GM12878 (cell line): ENCODE data around the gene MAST3. TPM values are rescaled to one million over a fixed set of nuclear protein-coding genes. Genes with fewer than 3 reads are reported as not detected.
A peak's percentile ranks its signal among the peaks of the same experiment; 100 is the strongest.

Experiments used
- ASH2L ChIP-seq: fragments of 300-600, 200-600 bp; sonication (generic); IDR thresholded peaks from 2 replicates; pipeline ENCODE4 v1.6.1; 2017; ENCODE audit warnings: low read depth, mild to moderate bottlenecking, borderline replicate concordance
- BHLHE40 ChIP-seq, 2 experiments: fragments of 450-650 bp in 1 of 2; IDR thresholded peaks; 2 replicates each; pipeline ENCODE4 v1.6.1; 2011 to 2017; ENCODE audit warnings: low read depth in 2 of 2, borderline replicate concordance in 1 of 2, improper control_type of control experiment in 1 of 2, low read length in 1 of 2, mild to moderate bottlenecking in 1 of 2
- CREM ChIP-seq: IDR thresholded peaks from 2 replicates; pipeline ENCODE4 v1.6.1; 2014; ENCODE audit warnings: antibody characterized with exemption, low read depth
- E4F1 ChIP-seq: fragments of 450-650 bp; IDR thresholded peaks from 2 replicates; pipeline ENCODE4 v1.6.1; 2018; ENCODE audit warnings: borderline replicate concordance, mild to moderate bottlenecking; ENCODE audit not compliant: partially characterized antibody
- ETV6 ChIP-seq, 2 experiments: fragments of 450-650 bp in 1 of 2; IDR thresholded peaks in 1 of 2; conservative IDR thresholded peaks in 1 of 2; 2 replicates each; pipeline ENCODE4 v1.6.1; 2014; ENCODE audit warnings: antibody characterized with exemption in 1 of 2, borderline replicate concordance in 1 of 2, low read depth in 1 of 2, mild to moderate bottlenecking in 1 of 2, moderate library complexity in 1 of 2
- HSF1 ChIP-seq: fragments of 150-350 bp; IDR thresholded peaks from 2 replicates; pipeline ENCODE4 v1.6.1; 2014; ENCODE audit warnings: mild to moderate bottlenecking, low read depth, low read length
- IKZF2 ChIP-seq, 2 experiments: fragments of 450-650 bp; IDR thresholded peaks; 2 replicates each; pipeline ENCODE4 v1.6.1; 2017; ENCODE audit warnings: mild to moderate bottlenecking in 2 of 2, moderate library complexity in 2 of 2
- MEF2A ChIP-seq: IDR thresholded peaks from 2 replicates; pipeline ENCODE4 v1.6.1; 2011; ENCODE audit warnings: low read depth, mild to moderate bottlenecking, low read length, moderate library complexity; ENCODE audit not compliant: insufficient read depth
- NFYA ChIP-seq: IDR thresholded peaks from 2 replicates; pipeline ENCODE4 v1.6.1; 2011; ENCODE audit warnings: low read depth, mild to moderate bottlenecking, low read length, improper control_type of control experiment, borderline replicate concordance
- NR2C2 ChIP-seq: IDR thresholded peaks from 2 replicates; pipeline ENCODE4 v1.6.1; 2011; ENCODE audit warnings: borderline replicate concordance, low read depth; ENCODE audit not compliant: control insufficient read depth, insufficient read length
- NR2F1 ChIP-seq: fragments of 450-650 bp; conservative IDR thresholded peaks from 2 replicates; pipeline ENCODE4 v1.6.1; 2017; ENCODE audit warnings: mild to moderate bottlenecking
- POLR2A ChIP-seq: IDR thresholded peaks from 2 replicates; pipeline ENCODE4 v1.6.1; 2011; ENCODE audit warnings: low read depth, mild to moderate bottlenecking, low read length
- POLR2AphosphoS2 ChIP-seq: IDR thresholded peaks from 2 replicates; pipeline ENCODE4 v1.6.1; 2011; ENCODE audit warnings: low read depth, mild to moderate bottlenecking, low read length, improper control_type of control experiment, moderate library complexity
- POLR2AphosphoS5 ChIP-seq: IDR thresholded peaks from 2 replicates; pipeline ENCODE4 v1.6.1; 2011; ENCODE audit warnings: mild to moderate bottlenecking, low read length, inconsistent platforms
- POU2F2 ChIP-seq: IDR thresholded peaks from 3 replicates; pipeline ENCODE4 v1.6.1; 2011; ENCODE audit warnings: low read depth, mild to moderate bottlenecking, low read length, borderline replicate concordance
- RAD21 ChIP-seq: IDR thresholded peaks from 2 replicates; pipeline ENCODE4 v1.6.1; 2011; ENCODE audit warnings: mild to moderate bottlenecking, low read depth, low read length, moderate library complexity; ENCODE audit not compliant: insufficient read depth
- SIX5 ChIP-seq: IDR thresholded peaks from 2 replicates; pipeline ENCODE4 v1.6.1; 2011; ENCODE audit warnings: mild to moderate bottlenecking, low read depth, low read length, moderate library complexity; ENCODE audit not compliant: severe bottlenecking
- ZNF622 ChIP-seq: fragments of 450-650 bp; IDR thresholded peaks from 2 replicates; pipeline ENCODE4 v1.6.1; 2017; ENCODE audit warnings: mild to moderate bottlenecking, inconsistent platforms
- ZNF687 ChIP-seq: fragments of 450-650 bp; IDR thresholded peaks from 2 replicates; pipeline ENCODE4 v1.6.1; 2017; ENCODE audit warnings: mild to moderate bottlenecking, moderate library complexity
- polyA plus RNA-seq, 11 experiments: library from polyadenylated mRNA; depleted of rRNA in 4 of 11; unstranded in 6 of 11; stranded (reverse) in 5 of 11; fragments of >200 nt; fragmentation: Nextera tagmentation in 4 of 11; fragmentation: Illumina TruSeq in 1 of 11; extraction: Ambion mirVana in 4 of 11; extraction: Trizol in 1 of 11; gene quantifications; 1 replicate in 1 of 11; 2 replicates in 10 of 11; pipeline versions ENCODE4 v1.2.1 to v1.2.3, GENCODE V29; 2011 to 2016; ENCODE audit warnings: inconsistent platforms in 2 of 11, missing spikeins in 2 of 11, low read depth in 1 of 11
- total RNA-seq, 4 experiments: library from RNA; depleted of rRNA in 3 of 4; stranded (reverse); fragments of >200 nt in 3 of 4; fragmentation: Illumina TruSeq in 1 of 4; extraction: Trizol in 1 of 4; gene quantifications; 2 replicates each; pipeline versions ENCODE4 v1.2.1 to v1.2.3, GENCODE V29; 2013 to 2021

Gene MAST3
- total and polyA plus RNA-seq, 10 of the 15 experiments (the other 5 are each of a cell fraction or from before 2014, with no cell fraction given): 3.0 to 22.2 (median 7.5) TPM

GRCh38 chr19:18098891-18099622, 1.5 kb downstream of the MAST3 start (continued):
- TF ChIP-seq E4F1: no peak
- peak; percentile 81 to 87 for TF ChIP-seq IKZF2 (IDR thresholded peaks at IDR 0.05)
- peak; percentile 86; the same call in 1 of the 2 replicates for TF ChIP-seq POLR2AphosphoS5
- no peak for TF ChIP-seq NR2C2
- peak; percentile 40 to 72; a peak in 1 of 4 replicates for TF ChIP-seq BHLHE40 (IDR thresholded peaks at IDR 0.05; ENCODE audit: borderline replicate concordance in 1 of 2, low read depth in 2 of 2, low read length in 1 of 2)
- no peak for TF ChIP-seq ZNF622
- TF ChIP-seq NFYA: no peak
- peak; percentile 58; the same call in 1 of the 2 replicates for TF ChIP-seq ZNF687
- peak; percentile 82 for TF ChIP-seq CREM
- TF ChIP-seq ETV6 (conservative IDR thresholded peaks at IDR 0.05 in 1 of 2, IDR thresholded peaks at IDR 0.05 in 1 of 2; ENCODE audit: borderline replicate concordance in 1 of 2, low read depth in 1 of 2): no peak
- TF ChIP-seq POU2F2: peak; percentile 60; the same call in 1 of the 3 replicates
- peak; percentile 59 for TF ChIP-seq MEF2A
- TF ChIP-seq POLR2AphosphoS2: no peak
- TF ChIP-seq NR2F1: peak; percentile 8
- no peak for TF ChIP-seq HSF1
- TF ChIP-seq RAD21: no peak
- no peak for TF ChIP-seq SIX5
- TF ChIP-seq POLR2A: peak; percentile 86
- TF ChIP-seq ASH2L: no peak
